IMR-90 (cell line): ENCODE measurements around the gene MX1. TPM values are rescaled to one million over a fixed set of nuclear protein-coding genes. Genes with fewer than 3 reads are reported as not detected.

ENCODE experiments used
- ATAC-seq: fragments of 200-7000 bp; cut with Tn5 transposase; 2 replicates; pipeline ENCODE4 v1.9.1; 2020; ENCODE audit warnings: low read depth, mild to moderate bottlenecking, moderate library complexity
- BruUV-seq: library from RNA; stranded (reverse); fragments of 400-500 nt; replicated peaks from 2 replicates; lab custom pipeline; 2021; lab: Mats Ljungman, UMichigan
- CTCF ChIA-PET: fragments of 300-600 bp; formaldehyde crosslinking; extraction: SDS; loops from one replicate; lab custom pipeline; 2021; ENCODE audit warnings: antibody characterized with exemption; lab: Yijun Ruan, JAX
- POLR2A ChIA-PET: fragments of 300-600 bp; sonication (Branson Sonifier 250); formaldehyde crosslinking; loops from one replicate; lab custom pipeline; 2022; ENCODE audit warnings: antibody characterized with exemption; ENCODE audit not compliant: unreplicated experiment; lab: Charles Lee
- DNase-seq: peaks from one replicate; pipeline ENCODE4 v3.0.0; 2013
- H2AFZ ChIP-seq: replicated peaks from 2 replicates; pipeline ENCODE3; 2013; ENCODE audit warnings: low read length, mild to moderate bottlenecking; ENCODE audit not compliant: poor library complexity
- H2AK5ac ChIP-seq: 2 replicates; pipeline ENCODE4 v1.6.1; 2013; ENCODE audit warnings: low read depth, low read length, inconsistent platforms
- H2AK9ac ChIP-seq: replicated peaks from 2 replicates; pipeline ENCODE3; 2013; ENCODE audit warnings: mild to moderate bottlenecking, low read depth, low read length, moderate library complexity; ENCODE audit not compliant: poor library complexity
- H2BK120ac ChIP-seq: 2 replicates; pipeline ENCODE4 v1.6.1; 2013; ENCODE audit warnings: low read depth, low read length, inconsistent platforms
- H2BK15ac ChIP-seq: 3 replicates; pipeline ENCODE4 v1.6.1; 2013; ENCODE audit warnings: low read depth, low read length, inconsistent platforms
- H2BK20ac ChIP-seq: 2 replicates; pipeline ENCODE4 v1.6.1; 2013; ENCODE audit warnings: low read depth, mild to moderate bottlenecking, inconsistent platforms, low read length, moderate library complexity
- H2BK5ac ChIP-seq: 2 replicates; pipeline ENCODE4 v1.6.1; 2013; ENCODE audit warnings: mild to moderate bottlenecking, low read depth, low read length, inconsistent platforms; ENCODE audit not compliant: poor library complexity, severe bottlenecking
- H3K14ac ChIP-seq: replicated peaks from 2 replicates; pipeline ENCODE4 v1.6.1; 2013; ENCODE audit warnings: low read depth, low read length, inconsistent platforms
- H3K18ac ChIP-seq: 2 replicates; pipeline ENCODE4 v1.6.1; 2013; ENCODE audit warnings: low read depth, low read length, control low read depth
- H3K23ac ChIP-seq: 2 replicates; pipeline ENCODE4 v1.6.1; 2013; ENCODE audit warnings: low read depth, low read length, inconsistent platforms
- H3K27ac ChIP-seq: 2 replicates; pipeline ENCODE4 v1.5.1; 2013; ENCODE audit warnings: mild to moderate bottlenecking, control low read depth, low read length; ENCODE audit not compliant: insufficient read depth
- H3K27me3 ChIP-seq: 2 replicates; pipeline ENCODE4 v1.6.1; 2013; ENCODE audit warnings: low read length; ENCODE audit not compliant: control insufficient read depth, insufficient read depth
- H3K36me3 ChIP-seq: 2 replicates; pipeline ENCODE4 v1.6.1; 2013; ENCODE audit warnings: low read length, mixed read lengths; ENCODE audit not compliant: control insufficient read depth, insufficient read depth
- H3K4ac ChIP-seq: 2 replicates; pipeline ENCODE4 v1.6.1; 2013; ENCODE audit warnings: low read depth, low read length, inconsistent platforms
- H3K4me1 ChIP-seq: 2 replicates; pipeline ENCODE4 v1.6.1; 2013; ENCODE audit warnings: low read length, mixed read lengths; ENCODE audit not compliant: control insufficient read depth, insufficient read depth
- H3K4me2 ChIP-seq: 2 replicates; pipeline ENCODE4 v1.6.1; 2013; ENCODE audit warnings: low read depth, mild to moderate bottlenecking, control low read depth, low read length, moderate library complexity
- H3K4me3 ChIP-seq: 2 replicates; pipeline ENCODE4 v1.5.1; 2013; ENCODE audit warnings: low read depth, mild to moderate bottlenecking, control low read depth, low read length, moderate library complexity; ENCODE audit not compliant: insufficient read depth
- H3K56ac ChIP-seq: 2 replicates; pipeline ENCODE4 v1.6.1; 2013; ENCODE audit warnings: low read length, inconsistent platforms; ENCODE audit not compliant: insufficient read depth; ENCODE audit errors: extremely low read depth
- H3K79me1 ChIP-seq, 2 experiments: 2 replicates each; pipeline ENCODE4 v1.6.1; 2013; ENCODE audit warnings: low read length in 2 of 2, inconsistent platforms in 1 of 2, low read depth in 1 of 2
- H3K9ac ChIP-seq: 2 replicates; pipeline ENCODE4 v1.6.1; 2013; ENCODE audit warnings: low read depth, low read length, control low read depth
- H3K9me1 ChIP-seq: 2 replicates; pipeline ENCODE4 v1.6.1; 2013; ENCODE audit warnings: low read length, inconsistent platforms; ENCODE audit not compliant: insufficient read depth
- H3K9me3 ChIP-seq: 2 replicates; pipeline ENCODE4 v1.6.1; 2013; ENCODE audit warnings: low read length; ENCODE audit not compliant: control insufficient read depth, insufficient read depth
- H4K20me1 ChIP-seq: 2 replicates; pipeline ENCODE4 v1.6.1; 2013; ENCODE audit warnings: low read length, inconsistent platforms; ENCODE audit not compliant: insufficient read depth
- H4K5ac ChIP-seq: 2 replicates; pipeline ENCODE4 v1.6.1; 2013; ENCODE audit warnings: mild to moderate bottlenecking, low read depth, low read length, control low read depth
- H4K8ac ChIP-seq, 2 experiments: 2 replicates each; pipeline ENCODE4 v1.6.1; 2013; ENCODE audit warnings: low read depth in 2 of 2, low read length in 2 of 2, control low read depth in 1 of 2, inconsistent platforms in 1 of 2
- H4K91ac ChIP-seq: 2 replicates; pipeline ENCODE4 v1.6.1; 2013; ENCODE audit warnings: low read depth, low read length, inconsistent platforms; ENCODE audit not compliant: insufficient read depth
- BHLHE40 ChIP-seq: fragments of 150-350 bp; IDR thresholded peaks from 2 replicates; pipeline ENCODE4 v1.6.1; 2016; ENCODE audit warnings: mild to moderate bottlenecking, low read depth, low read length
- CEBPB ChIP-seq: IDR thresholded peaks from 2 replicates; pipeline ENCODE4 v1.6.1; 2012; ENCODE audit warnings: low read depth, low read length, improper control_type of control experiment
- CHD1 ChIP-seq: IDR thresholded peaks from 2 replicates; pipeline ENCODE4 v1.6.1; 2012; ENCODE audit warnings: low read depth, low read length, improper control_type of control experiment
- CTCF ChIP-seq: conservative IDR thresholded peaks from 2 replicates; pipeline ENCODE4 v1.5.1; 2012; ENCODE audit warnings: mild to moderate bottlenecking, low read depth, low read length, improper control_type of control experiment
- ELK1 ChIP-seq: fragments of 150-350 bp; IDR thresholded peaks from 2 replicates; pipeline ENCODE4 v1.6.1; 2016; ENCODE audit warnings: low read depth, mild to moderate bottlenecking, low read length, moderate library complexity, borderline replicate concordance
- FOS ChIP-seq: fragments of 150-350 bp; IDR thresholded peaks from 2 replicates; pipeline ENCODE4 v1.6.1; 2016; ENCODE audit warnings: low read depth, low read length
- MAZ ChIP-seq: IDR thresholded peaks from 2 replicates; pipeline ENCODE4 v1.6.1; 2012; ENCODE audit warnings: low read depth, mild to moderate bottlenecking, low read length, improper control_type of control experiment, moderate library complexity, borderline replicate concordance
- MXI1 ChIP-seq: IDR thresholded peaks from 2 replicates; pipeline ENCODE4 v1.6.1; 2012; ENCODE audit warnings: low read depth, mild to moderate bottlenecking, low read length, moderate library complexity, borderline replicate concordance
- NFE2L2 ChIP-seq: fragments of 150-350 bp; IDR thresholded peaks from 2 replicates; pipeline ENCODE4 v1.6.1; 2016; ENCODE audit warnings: low read depth, mild to moderate bottlenecking, low read length
- POLR2A ChIP-seq: IDR thresholded peaks from 2 replicates; pipeline ENCODE4 v1.6.1; 2012; ENCODE audit warnings: mild to moderate bottlenecking, low read depth, low read length
- RAD21 ChIP-seq: IDR thresholded peaks from 2 replicates; pipeline ENCODE4 v1.6.1; 2012; ENCODE audit warnings: low read length, improper control_type of control experiment
- RCOR1 ChIP-seq: IDR thresholded peaks from 2 replicates; pipeline ENCODE4 v1.6.1; 2012; ENCODE audit warnings: mild to moderate bottlenecking, low read length, improper control_type of control experiment; ENCODE audit not compliant: insufficient replicate concordance
- RFX5 ChIP-seq: IDR thresholded peaks from 2 replicates; pipeline ENCODE4 v1.8.0; 2012; ENCODE audit warnings: low read depth, mild to moderate bottlenecking, low read length, moderate library complexity
- SMC3 ChIP-seq: fragments of 150-350 bp; IDR thresholded peaks from 2 replicates; pipeline ENCODE4 v1.6.1; 2016; ENCODE audit warnings: low read depth, mild to moderate bottlenecking, antibody characterized with exemption, low read length, moderate library complexity
- USF2 ChIP-seq: fragments of 150-350 bp; IDR thresholded peaks from 2 replicates; pipeline ENCODE4 v1.6.1; 2017; ENCODE audit warnings: mild to moderate bottlenecking, antibody characterized with exemption, low read length, low read depth
- WGBS, 2 experiments: methylation state at CpG; one replicate each; pipeline versions ENCODE4 v1.1.5 to v1.1.7; 2013; ENCODE audit warnings: missing lambda C conversion rate in 2 of 2; ENCODE audit not compliant: insufficient read length in 1 of 2; ENCODE audit errors: extremely low coverage in 2 of 2; 5-methylcytosine and 5-hydroxymethylcytosine counted together
- dilution Hi-C: fragments of 300-500 bp; cut with HindIII; formaldehyde crosslinking; loops from one replicate; pipeline ENCODE4 v1.14.3; 2018; ENCODE audit warnings: low sequenced_read_pairs; ENCODE audit not compliant: unreplicated experiment
- in situ Hi-C: fragments of 300-500 bp; cut with MboI; formaldehyde crosslinking; loops from 3 replicates; pipeline ENCODE4 v1.14.3; 2019; ENCODE audit warnings: low sequenced_read_pairs, inconsistent platforms, mixed read lengths
- intact Hi-C: fragments of 100-400 bp; cut with micrococcal nuclease; formaldehyde crosslinking; loops from 2 replicates; pipeline ENCODE4 v1.10.0; 2022
- polyA plus RNA-seq, 3 experiments: library from polyadenylated mRNA; depleted of rRNA; stranded (reverse); fragments of >200 nt; gene quantifications; 2 replicates each; pipeline ENCODE4 v1.2.3, GENCODE V29; 2012; ENCODE audit warnings: low replicate concordance in 1 of 3
- total RNA-seq: library from RNA; depleted of rRNA; stranded (reverse); fragments of >200 nt; gene quantifications from 2 replicates; pipeline ENCODE4 v1.2.3, GENCODE V29; 2012

The MX1 gene
- total and polyA plus RNA-seq, 2 of the 4 experiments (the other 2 are of a cell fraction), result 1.0 to 2.5 TPM

- no peak for TF ChIP-seq MXI1
- TF ChIP-seq RAD21, result no peak
- no peak for TF ChIP-seq POLR2A
- no peak for TF ChIP-seq FOS
- TF ChIP-seq NFE2L2, result no peak
- TF ChIP-seq USF2, result no peak
- no peak for TF ChIP-seq CEBPB
- no peak; the same call in 1 of the 2 replicates for TF ChIP-seq CTCF
- no peak for TF ChIP-seq RFX5
- TF ChIP-seq SMC3, result no peak
- TF ChIP-seq MAZ, result no peak
- no peak for TF ChIP-seq RCOR1
- no peak for TF ChIP-seq BHLHE40
- no peak for TF ChIP-seq CHD1
- TF ChIP-seq ELK1, result no peak
- no peak overlapping the region for H3K27ac ChIP-seq
- DNase-seq, result no peak
- H3K79me1 ChIP-seq, result no peaks in the 10 kb centered on the region
- no peak overlapping the region for H2BK5ac ChIP-seq
- H2AFZ ChIP-seq, result no peak overlapping the region
- no peak overlapping the region for H2BK120ac ChIP-seq
- no peak overlapping the region for H3K4me3 ChIP-seq
- no peak overlapping the region for H4K8ac ChIP-seq
- H2AK9ac ChIP-seq, result no peak overlapping the region
- no peaks in the 10 kb centered on the region for H3K36me3 ChIP-seq
- dilution Hi-C loops, result no loop called here
- H3K9ac ChIP-seq, result no peak overlapping the region
- H4K20me1 ChIP-seq, result no peaks in the 10 kb centered on the region
- H3K4ac ChIP-seq, result no peak overlapping the region
- no peak overlapping the region for H3K56ac ChIP-seq
- H3K4me1 ChIP-seq, result no peaks in the 10 kb centered on the region
- WGBS, 2 experiments, result 89% methylated on average over 3 of the region's 5 CpGs; no CpG with 5 or more reads in 1 of the 2 experiments
- no peak overlapping the region for H3K23ac ChIP-seq
- no peaks in the 10 kb centered on the region for H3K9me3 ChIP-seq
- BruUV-seq, result no TSS peak
- H2AK5ac ChIP-seq, result no peak overlapping the region
- intact Hi-C loops, result no loop called here
- H4K5ac ChIP-seq, result no peak overlapping the region
- ATAC-seq, result no peak
- no peak overlapping the region for H3K18ac ChIP-seq
- H2BK15ac ChIP-seq, result no peak overlapping the region
- CTCF ChIA-PET, result interaction anchor here (0.6 to 1.1 kb wide), 2 partner anchors 25 to 41 kb away, joined by 3 to 4 read pairs; no protein-coding TSS in a partner anchor
- H4K91ac ChIP-seq, result no peak overlapping the region
- POLR2A ChIA-PET, result no interaction called here
- H2BK20ac ChIP-seq, result no peak overlapping the region
- H3K27me3 ChIP-seq, result no peaks in the 10 kb centered on the region; the same call in 1 of the 2 replicates
- H3K9me1 ChIP-seq, result no peaks in the 10 kb centered on the region
- no peak overlapping the region for H3K14ac ChIP-seq
- in situ Hi-C loops, result no loop called here
- no peak overlapping the region for H3K4me2 ChIP-seq
Measured at GRCh38 chr21:41411449-41412089, 14.5 kb upstream of the MX1 start.
